Suprapubic skin (tissue), 4 donors: ENCODE measurements around the gene CPNE4.

Experiments
- POLR2A ChIP-seq, 2 donors: fragments of 450-650 bp; IDR thresholded peaks; one replicate each; pipeline ENCODE4 v1.6.1; 2017; ENCODE audit warnings: antibody characterized with exemption in 2 of 2, mild to moderate bottlenecking in 2 of 2, moderate library complexity in 2 of 2
- POLR2AphosphoS5 ChIP-seq, 3 donors: sonication (generic); formaldehyde crosslinking; IDR thresholded peaks; one replicate each; pipeline ENCODE4 v1.6.1; 2017; ENCODE audit warnings: antibody characterized with exemption in 3 of 3
- TF ChIP-seq, protein P1 (sequence below), 2 donors: fragments of 200-600 bp in 1 of 2; fragments of 450-650 bp in 1 of 2; sonication (generic) in 1 of 2; IDR thresholded peaks; one replicate each; pipeline ENCODE4 v1.5.1; 2016 to 2019; ENCODE audit warnings: antibody characterized with exemption in 2 of 2, mild to moderate bottlenecking in 1 of 2, moderate library complexity in 1 of 2

- no peak for TF ChIP-seq POLR2AphosphoS5 (IDR thresholded peaks at IDR 0.05)
- TF ChIP-seq, protein P1, sequence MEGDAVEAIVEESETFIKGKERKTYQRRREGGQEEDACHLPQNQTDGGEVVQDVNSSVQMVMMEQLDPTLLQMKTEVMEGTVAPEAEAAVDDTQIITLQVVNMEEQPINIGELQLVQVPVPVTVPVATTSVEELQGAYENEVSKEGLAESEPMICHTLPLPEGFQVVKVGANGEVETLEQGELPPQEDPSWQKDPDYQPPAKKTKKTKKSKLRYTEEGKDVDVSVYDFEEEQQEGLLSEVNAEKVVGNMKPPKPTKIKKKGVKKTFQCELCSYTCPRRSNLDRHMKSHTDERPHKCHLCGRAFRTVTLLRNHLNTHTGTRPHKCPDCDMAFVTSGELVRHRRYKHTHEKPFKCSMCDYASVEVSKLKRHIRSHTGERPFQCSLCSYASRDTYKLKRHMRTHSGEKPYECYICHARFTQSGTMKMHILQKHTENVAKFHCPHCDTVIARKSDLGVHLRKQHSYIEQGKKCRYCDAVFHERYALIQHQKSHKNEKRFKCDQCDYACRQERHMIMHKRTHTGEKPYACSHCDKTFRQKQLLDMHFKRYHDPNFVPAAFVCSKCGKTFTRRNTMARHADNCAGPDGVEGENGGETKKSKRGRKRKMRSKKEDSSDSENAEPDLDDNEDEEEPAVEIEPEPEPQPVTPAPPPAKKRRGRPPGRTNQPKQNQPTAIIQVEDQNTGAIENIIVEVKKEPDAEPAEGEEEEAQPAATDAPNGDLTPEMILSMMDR (IDR thresholded peaks at IDR 0.05), result no peak
- TF ChIP-seq POLR2A (IDR thresholded peaks at IDR 0.05), result no peak
Observed at GRCh38 chr3:131526801-131527347, 507.9 kb downstream of the CPNE4 start.
